Right renal cortex interstitium (tissue), 3 donors: ENCODE data around the gene ENPP6. TPM values are rescaled to one million over a fixed set of nuclear protein-coding genes. Genes with fewer than 3 reads are reported as not detected.

Experiments used
- DNase-seq, 3 donors: peaks; one replicate each; pipeline ENCODE4 v3.0.0-alpha.2; 2013; ENCODE audit warnings: low read depth in 3 of 3, low spot score in 2 of 3
- polyA plus RNA-seq, 3 donors: library from polyadenylated mRNA; unstranded; fragments of 120-200 nt; gene quantifications; one replicate each; pipeline ENCODE4 v1.2.1, GENCODE V29; 2013; ENCODE audit not compliant: insufficient read length in 3 of 3

The ENPP6 gene
- polyA plus RNA-seq, 3 donors, result 5.4 to 10.1 (median 7.8) TPM

DNA sequence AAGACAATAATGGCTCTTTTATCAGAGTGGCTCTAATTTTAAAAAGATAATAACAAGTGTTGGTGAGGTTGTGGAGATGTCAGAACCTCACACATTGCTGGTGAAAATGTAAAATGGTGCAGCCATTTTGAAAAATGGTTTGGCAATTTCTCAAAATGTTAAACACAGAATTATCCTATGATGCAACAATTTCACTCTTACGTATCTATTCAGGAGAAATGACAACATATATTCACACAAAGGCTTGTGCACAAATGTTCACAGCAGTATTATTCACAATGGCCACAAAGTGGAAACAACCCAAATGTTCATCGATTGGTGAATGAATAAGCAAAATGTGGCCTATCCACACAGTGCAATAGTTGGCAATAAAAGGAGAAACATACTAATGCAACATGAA is 24.7 kb downstream of the ENPP6 start:
- no peak for DNase-seq

DNA sequence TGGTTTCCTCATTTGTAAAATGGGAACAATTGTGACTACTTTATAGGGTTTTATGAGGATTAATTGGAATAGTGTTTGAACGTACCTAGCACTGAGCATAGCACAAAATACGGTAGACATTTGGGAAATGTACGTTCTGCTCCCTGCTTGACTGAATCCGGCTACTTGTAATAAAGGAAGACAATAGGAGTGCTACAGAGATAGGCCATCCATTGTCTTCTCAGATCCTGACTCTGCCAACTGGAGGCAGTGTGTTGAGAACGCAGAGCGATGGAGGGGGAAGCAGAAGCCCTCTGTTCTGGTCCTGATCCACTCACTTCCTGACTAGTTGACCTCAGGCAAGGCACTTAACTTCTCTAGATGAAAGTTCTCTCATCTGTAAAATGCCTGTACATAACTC is 26.4 kb downstream of the ENPP6 start:
- no peak for DNase-seq

DNA sequence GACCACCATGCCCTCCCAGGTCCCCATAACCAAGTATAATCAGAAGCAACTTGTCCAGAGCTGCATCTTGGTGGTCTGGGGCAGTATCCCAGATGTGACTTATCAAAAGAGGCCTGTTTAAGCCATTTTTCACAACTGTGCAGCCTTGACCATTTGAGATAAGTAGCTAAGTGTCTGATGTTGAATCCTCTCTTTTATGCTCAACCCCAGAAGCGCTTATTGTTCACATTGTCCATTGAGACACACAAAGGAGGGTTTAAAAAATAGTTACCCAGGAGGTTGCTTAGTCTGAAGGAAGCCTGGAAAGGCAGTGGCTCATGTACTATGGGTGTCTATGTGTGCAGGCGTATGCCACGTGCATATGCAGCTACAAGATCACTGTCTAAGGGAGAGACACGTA is 27.0 kb downstream of the ENPP6 start:
- no peak for DNase-seq

DNA sequence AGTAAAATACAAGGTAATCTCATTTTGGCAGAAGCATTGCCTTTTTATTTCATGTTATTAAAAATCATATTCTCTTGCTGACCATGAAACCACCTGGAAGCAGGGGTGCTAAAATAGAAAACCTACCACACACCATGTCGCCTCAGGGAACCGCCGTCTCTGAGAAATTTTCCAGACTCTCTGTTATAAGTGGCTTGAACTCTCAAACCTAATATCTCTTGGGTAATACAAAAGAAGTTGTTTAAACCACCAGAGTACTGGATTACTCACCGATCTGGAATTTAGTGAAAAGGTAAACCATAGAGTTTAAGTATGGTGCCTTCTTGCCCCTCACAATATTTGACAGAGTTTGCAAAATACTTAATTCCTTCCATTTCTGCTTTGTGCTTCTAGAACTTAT is 27.7 kb downstream of the ENPP6 start:
- DNase-seq, result no peak

DNA sequence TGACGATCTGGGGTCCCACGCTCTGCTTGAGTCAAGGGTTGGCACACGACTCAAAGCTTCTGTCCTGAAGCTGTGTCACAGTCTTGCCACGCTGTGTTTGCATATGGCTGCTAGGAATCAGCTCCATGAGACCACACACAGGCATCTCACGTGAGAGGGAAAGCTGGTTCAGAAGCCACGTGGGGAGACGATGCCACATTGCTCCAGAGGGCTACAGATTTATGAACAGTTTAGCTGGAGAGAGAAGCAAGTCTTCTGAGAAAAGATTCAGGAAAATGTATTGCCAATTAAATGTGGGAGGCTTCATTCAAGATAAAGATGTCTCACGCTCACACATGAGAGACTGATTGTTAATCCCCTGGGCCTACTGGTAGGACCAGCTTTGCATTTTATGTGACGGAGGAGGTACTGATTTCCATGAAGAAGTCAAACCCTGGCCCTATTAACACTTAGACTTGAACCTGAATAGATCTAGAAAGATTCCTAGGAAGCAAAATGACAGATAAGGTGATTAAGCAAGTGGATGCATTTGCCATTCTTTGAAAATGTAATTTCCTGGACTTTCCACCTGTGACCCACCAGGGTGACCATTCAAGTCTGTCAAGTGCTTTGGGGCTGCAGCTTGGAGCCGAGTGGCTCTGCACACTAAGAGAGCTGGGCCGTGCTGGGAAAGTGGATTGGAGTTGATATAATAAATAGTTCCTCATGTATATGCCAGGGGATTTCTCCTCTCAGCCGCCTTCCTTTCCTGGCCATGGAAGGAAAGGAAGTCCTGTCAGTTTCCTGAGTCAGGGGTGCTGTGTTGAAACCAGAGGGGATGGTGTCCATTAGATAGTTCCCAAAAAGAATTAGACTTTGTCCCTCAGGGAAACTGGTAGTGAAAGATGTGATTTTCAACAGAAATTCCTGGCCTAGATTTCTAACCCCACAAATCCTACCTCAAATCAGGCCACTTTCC is 29.0 kb downstream of the ENPP6 start:
- no peak for DNase-seq

DNA sequence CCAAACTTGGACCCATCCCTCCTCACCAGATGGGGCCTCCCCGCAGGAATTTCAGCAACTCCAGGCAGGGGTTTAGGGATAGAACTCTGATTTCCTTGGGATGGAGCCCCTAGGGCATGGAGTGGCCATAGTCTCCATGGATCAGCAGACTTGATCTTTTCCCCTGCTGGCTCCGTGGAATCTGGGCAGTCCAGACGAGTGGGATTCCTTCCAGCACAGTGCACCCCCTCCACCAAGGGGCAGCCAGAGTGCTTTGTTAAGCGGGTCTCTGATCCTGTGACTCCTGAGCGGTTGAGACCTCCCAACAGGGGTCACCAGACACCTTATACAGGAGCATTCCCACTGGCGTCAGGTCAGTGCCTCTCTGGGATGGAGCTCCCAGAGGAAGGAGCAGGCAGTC is 40.4 kb downstream of the ENPP6 start:
- no peak for DNase-seq

DNA sequence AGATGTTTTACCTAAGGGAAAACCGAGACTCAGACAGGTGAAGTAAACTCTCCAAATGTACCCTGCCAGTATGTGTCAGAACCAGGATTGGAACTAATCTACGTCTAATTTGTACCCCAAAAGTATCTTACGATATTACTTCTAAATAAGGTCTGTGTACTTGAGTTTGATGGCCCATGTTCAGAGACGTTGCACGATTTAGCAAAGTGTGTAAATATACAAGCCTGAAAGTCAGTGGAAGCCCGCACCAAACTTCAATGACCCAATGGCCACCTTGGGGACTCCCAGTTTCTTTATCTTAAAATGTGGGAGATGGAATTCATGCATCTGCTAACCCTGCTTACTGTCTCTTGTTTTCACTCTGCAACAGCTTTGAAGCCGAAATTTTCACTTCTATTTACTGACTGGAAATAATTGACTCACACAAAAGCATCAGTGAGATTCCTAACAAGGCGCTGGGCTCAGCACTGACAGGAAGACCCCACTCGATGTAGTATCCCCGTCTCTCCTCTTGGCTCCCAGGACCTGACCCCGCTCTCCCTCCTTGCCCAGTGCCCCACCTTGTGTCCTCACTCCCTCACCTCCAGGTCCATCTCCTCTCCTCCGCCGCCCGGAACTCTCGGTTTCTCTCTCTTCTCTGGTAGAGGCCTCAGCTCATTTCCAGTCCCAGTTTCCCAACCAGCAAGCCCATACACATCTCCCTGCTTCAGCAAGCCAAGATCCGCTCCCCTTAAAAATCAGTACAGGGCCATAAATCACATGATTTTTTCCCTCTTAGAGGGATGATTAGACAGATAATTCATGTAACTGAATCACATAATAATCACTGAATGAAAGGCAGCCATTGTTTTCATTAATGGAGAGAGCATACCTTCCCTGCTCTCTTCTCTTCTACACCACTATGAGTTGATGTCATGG is 42.8 kb downstream of the ENPP6 start:
- no peak for DNase-seq

DNA sequence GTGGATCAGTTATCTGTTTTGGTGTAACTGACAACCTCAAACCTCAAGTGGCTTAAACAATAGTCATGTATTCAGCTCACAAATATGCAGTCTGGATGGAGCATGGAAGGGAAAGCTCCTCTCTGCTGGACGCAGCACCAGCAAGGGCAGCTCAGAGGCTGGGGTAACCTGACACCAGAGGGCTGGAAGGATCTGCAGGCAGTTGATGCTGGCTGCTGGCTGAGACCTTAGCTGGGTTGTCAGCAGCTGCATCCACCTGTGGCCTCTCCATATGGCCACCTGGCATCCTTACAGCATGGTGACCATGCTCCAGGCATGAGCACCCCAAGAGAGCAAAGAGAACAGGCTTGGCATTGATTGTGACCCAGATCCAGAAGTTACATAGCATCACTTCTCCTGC is 46.7 kb downstream of the ENPP6 start:
- no peak for DNase-seq

DNA sequence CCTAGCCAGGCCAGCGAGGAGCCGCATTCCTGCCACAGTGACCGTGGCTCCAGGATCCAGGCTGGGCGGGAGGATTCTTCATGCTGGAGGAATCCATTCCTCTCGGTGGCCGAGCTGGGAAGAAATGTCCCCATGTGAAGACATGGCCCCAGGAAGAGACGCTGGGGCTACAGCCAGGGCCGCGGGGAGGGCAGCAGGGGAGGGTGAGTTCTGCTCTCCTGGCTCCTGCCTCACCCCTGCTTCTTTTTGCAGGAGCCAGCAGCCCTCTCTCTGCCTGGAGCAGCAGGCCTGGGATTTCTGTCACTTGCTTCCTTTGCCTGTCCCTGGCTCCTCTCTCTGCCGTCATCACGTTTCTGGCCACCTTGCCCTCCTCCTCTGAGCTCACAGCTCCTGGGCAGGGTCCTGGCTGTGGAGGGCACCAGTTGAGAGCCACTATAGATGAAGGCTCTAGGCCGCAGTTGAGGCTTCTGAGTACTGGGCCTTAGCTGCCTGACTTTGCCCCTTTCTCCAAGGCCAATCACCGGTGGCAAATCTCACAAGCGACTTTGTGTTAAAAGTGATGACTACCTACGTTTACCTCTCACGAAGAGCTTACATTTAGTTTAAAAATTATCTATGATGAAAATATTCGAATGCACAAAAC is 48.3 kb downstream of the ENPP6 start:
- DNase-seq, result no peak

DNA sequence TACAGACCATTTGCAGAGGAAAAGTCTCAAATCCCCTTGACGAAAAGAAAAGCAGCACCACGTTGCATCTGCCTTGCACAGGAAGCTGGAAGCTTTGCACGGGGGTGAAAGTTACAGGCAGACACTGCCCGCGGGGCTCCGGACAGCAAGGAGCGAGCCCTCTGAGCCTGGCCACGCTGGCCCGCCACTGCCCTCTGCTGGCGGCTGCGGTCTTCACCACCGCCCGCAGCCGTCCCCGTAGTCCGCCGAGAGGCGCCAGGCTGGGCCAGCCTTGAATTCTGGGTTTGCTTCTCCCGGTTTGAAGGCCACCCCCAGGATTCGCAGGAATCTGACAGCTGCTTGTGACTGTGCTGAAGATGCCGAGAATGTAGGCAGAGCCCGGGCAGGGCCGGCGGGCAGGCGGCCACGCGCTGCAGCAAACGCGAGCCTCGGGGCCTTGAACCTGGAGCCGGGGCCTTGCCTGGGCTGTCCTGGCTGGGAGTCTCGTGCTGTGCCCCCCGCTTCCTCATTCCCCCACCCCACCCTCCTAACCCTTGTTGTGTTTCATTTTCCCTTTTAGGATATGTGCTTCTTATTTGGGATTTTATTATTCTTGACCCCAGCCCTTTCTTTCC is 49.2 kb downstream of the ENPP6 start:
- peak; percentile 27 to 39 (median 34) for DNase-seq

DNA sequence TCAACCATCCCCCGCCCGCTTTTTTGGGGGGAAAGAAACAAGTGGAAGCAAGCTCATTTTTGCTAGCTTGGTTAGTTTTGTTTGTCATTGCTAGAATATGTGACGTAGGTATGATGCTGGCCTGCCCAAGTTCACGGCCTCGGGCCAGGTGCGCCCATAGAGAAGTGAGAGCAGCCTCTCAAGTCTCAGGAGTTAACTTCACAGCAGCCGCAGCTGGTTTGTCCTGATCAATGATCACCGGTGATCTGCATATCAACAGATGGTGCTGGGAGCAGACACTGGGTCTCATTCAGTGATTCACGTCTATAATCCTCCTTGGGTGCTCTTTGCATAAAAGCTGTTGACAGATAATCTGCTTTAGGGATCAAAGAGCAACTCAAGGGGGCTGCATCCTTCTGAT is 50.1 kb downstream of the ENPP6 start:
- DNase-seq, result no peak

DNA sequence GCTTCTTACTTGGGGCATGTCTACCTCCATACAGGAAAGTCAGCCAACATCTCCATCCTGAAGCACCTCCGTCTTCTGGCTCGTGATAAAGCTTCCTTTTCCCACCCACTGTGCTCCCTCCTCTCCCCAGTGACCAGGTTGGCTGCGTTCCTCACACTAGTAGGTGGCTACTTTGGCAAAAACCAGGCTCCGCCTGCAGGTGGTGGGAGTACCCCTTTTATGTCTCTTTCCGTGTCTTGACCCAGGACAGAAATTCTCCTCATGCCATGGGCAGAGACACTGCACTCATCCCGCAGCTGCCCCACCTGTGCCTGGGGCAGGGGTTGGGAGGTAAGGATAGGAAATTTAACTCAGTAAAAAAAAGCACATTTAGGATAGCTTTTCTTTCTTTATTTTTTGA is 50.9 kb downstream of the ENPP6 start:
- no peak for DNase-seq

DNA sequence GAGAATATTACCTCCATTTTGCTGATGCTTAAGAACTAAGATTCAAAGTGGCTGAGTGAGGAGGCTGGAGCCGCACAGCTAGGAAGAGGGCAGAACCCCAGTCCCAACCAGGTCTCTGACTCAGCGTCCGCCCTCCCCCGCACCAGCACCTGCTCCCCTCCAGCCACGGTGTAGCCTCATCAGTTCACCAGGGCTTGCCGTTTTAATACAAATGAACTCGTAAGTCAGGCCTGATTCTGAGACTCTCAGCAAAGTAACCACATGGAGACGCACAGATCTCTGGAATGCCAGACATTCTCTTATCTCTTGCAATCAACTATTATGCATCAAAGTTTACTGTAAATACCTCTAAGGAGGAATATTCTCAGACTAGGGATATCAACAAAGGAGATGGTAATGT is 52.4 kb downstream of the ENPP6 start:
- no peak for DNase-seq

DNA sequence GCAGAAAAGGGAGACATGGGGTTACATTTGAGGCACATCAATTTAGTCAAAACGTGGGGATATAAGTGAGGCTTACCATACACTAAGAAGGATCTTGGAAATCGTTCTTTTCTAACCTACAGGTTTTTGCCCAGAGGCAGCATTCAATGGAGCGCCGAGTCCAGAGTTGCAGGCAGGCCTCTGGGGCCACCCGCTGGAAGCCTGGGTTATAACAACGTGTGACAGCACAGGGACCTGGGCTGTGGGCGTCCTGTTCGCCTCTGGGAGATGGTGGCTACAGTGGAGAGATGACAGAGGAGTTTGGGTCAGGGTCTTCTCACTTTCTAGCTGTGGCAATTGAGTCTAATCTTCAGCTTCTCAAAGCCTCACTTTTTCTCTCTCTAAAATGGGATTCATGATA is 53.9 kb downstream of the ENPP6 start:
- peak in 2 of 3 donors; percentile 48 to 51 for DNase-seq

DNA sequence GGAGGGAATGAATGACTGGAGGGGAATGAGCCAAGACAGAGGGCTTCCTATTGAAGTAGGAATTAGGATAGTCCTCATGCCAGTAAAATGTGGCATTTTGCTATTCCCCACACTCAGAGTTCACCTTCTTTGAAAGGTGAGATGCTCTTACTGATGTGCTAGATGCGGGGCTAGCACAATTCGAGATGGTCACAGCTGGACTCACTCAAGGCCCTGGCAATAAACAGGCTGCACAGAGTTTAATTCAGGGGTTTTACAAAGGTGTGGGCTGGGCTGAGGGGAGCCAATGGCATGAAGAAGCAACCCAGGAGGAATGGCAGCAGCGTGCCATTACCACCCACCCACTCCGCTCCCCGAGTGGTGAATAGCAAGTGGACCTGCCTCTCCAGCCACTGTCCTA is 55.1 kb downstream of the ENPP6 start:
- DNase-seq, result no peak

DNA sequence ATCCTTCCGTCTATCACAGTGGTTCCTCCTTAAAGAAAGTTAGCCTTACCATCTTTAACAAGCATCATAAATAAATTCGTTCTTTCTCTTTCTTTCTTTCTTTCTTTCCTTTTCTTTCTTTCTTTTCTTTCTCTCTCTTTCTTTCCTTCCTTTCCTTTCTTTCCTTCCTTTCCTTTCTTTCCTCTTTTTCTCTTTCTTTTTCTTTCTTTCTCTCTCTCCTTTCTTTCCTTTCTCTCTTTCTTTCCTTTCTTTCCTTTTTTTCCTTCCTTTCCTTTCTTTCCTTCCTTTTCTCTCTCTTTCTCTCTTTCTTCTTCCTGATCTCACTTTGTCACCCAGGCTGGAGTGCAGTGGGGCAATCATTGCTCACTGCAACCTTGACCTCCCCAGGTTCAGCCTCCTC is 60.4 kb downstream of the ENPP6 start:
- no peak for DNase-seq

DNA sequence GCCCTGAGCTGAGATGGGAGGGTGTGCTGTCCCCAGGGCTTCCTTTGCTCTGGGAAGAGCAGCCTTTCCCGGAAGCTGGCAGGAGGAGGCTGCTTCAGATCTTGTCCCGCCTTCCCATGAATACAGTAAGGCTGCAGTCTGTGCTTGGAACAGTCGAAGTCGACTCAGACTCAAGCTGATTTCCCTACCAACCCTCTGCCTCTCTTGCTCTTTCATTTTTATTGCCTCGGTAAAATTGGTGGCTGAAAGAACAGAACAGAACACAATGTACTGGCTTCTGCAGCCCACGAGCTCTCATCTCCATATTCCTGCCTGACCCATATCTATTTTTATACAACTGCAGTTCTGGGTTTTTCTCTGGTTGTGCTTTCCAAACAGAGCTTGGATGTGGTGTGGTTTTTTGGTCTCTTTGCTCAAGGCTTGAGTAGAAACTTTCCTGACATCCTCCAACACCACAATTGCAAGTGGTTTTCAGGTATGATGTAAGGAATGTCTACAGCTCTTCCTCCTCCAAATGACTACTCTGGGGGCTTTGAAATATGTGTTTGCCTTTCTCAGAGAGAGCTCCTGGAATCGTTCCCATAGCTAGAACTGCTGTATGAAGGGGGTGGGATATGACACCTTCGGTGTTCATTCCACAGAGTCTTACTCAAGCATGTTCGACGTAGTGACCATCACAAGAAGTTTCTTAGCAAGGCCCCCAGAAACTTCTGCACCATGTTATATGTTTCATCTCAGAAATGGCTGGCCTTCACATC is 61.3 kb downstream of the ENPP6 start:
- no peak for DNase-seq

DNA sequence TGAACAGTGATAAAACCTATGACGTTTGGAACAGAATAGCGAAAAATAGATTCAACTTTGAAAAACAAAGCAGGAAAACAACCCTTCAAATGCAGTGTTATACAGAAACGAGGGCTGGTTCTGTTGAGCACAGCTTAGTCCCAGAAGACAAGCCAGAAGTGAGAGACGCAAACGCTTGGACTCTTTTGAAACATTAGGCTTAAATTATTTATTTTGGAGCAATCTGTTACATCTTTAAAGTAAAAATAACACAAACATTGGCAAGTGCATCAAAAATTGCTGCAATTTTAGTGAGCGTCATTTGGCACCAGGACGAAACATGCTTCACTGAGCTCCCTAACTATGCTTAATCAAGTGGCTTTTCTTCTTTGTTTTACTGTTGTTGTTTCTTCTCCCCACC is 63.5 kb downstream of the ENPP6 start:
- DNase-seq, result no peak

DNA sequence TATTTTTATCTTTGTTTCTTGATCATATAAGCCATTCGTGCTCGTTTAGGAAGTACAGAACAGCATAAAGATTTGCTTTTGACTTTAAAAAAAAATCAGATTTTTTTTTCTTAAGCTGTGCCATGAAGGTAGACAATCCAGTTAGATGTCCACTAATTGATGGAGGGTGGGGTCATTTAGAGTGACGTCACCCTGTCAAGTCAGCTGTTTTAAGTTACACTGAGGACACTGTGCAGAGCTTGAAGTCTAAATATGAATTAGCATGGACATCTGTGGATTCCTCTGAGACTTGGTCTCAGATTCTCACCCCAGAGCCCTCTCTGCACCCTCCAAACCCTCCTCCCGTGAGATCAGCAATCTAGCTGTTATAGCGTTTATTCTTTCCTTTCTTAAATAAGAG is 63.9 kb downstream of the ENPP6 start:
- no peak for DNase-seq

DNA sequence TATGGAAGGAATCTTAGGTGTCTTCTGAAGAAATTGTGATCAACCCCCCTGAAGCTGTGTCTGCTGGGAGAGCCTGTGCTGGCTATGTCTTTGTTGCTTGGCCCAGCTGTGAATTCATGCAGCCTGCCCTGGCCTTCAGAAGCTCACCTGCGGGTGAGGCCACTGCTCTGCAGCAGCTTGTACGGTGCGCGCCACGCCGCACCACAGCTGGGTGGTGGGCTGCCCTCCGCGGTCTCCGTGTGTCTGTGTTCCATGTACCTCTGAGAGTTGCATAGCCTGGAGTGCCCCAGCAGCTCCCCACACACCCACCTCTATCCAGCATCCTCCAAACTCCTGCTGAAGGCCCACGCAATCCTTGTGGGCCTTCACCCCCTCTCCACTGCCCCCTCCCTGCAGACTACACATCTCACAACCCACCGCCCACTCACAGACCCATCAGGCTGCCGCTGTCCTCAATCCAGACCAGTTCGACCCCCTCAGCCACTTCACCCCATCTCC is 65.6 kb downstream of the ENPP6 start:
- no peak for DNase-seq
